B cell (primary cell): ENCODE measurements around the gene AKAP11.

Experiments used
- EZH2 ChIP-seq: IDR thresholded peaks from 2 replicates; pipeline ENCODE4 v1.6.1; 2012; ENCODE audit warnings: borderline replicate concordance, low read depth, mild to moderate bottlenecking, moderate library complexity, low read length; ENCODE audit not compliant: insufficient read depth, poor library complexity, severe bottlenecking
- TF ChIP-seq, protein P1 (sequence below): fragments of 200-600 bp; IDR thresholded peaks from one replicate; pipeline ENCODE4 v1.8.0; 2022; ENCODE audit warnings: antibody characterized with exemption, mild to moderate bottlenecking

DNA sequence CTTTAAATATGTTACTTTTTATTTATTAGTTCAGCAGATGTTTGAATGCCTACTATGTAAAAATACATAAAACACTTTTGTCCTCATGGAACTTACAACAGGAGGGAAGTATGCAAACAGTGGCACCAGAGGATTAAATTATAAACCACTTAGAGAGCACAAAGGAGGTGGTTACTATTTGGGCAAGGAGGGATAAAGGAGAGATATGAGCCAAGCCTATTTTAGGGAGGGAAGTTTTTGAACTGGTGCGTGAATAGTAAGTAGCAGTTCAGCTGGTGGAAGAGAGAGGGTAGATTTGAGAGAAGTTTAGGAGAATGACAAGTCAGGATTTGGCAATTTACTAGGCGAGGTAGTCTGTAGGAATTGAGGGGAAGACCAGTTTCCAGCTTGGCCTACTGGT is 8.6 kb downstream of the AKAP11 start:
- TF ChIP-seq, protein P1, sequence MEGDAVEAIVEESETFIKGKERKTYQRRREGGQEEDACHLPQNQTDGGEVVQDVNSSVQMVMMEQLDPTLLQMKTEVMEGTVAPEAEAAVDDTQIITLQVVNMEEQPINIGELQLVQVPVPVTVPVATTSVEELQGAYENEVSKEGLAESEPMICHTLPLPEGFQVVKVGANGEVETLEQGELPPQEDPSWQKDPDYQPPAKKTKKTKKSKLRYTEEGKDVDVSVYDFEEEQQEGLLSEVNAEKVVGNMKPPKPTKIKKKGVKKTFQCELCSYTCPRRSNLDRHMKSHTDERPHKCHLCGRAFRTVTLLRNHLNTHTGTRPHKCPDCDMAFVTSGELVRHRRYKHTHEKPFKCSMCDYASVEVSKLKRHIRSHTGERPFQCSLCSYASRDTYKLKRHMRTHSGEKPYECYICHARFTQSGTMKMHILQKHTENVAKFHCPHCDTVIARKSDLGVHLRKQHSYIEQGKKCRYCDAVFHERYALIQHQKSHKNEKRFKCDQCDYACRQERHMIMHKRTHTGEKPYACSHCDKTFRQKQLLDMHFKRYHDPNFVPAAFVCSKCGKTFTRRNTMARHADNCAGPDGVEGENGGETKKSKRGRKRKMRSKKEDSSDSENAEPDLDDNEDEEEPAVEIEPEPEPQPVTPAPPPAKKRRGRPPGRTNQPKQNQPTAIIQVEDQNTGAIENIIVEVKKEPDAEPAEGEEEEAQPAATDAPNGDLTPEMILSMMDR: no peak
- no peak for TF ChIP-seq EZH2
